OCI-LY7 (cell line): Measurements from ENCODE around the gene SLC18A3. TPM values are rescaled to one million over a fixed set of nuclear protein-coding genes. Genes with fewer than 3 reads are reported as not detected.

ENCODE experiments used
- BruUV-seq: library from RNA; stranded (reverse); fragments of 400-500 nt; replicated peaks from 2 replicates; lab custom pipeline; 2021; lab: Mats Ljungman, UMichigan
- CTCF ChIA-PET: fragments of 300-600 bp; sonication (Branson Sonifier 250); formaldehyde crosslinking; loops from one replicate; lab custom pipeline; 2022; ENCODE audit warnings: antibody characterized with exemption; ENCODE audit not compliant: unreplicated experiment; lab: Charles Lee
- POLR2A ChIA-PET: fragments of 300-600 bp; sonication (Branson Sonifier 250); formaldehyde crosslinking; loops from one replicate; lab custom pipeline; 2022; ENCODE audit warnings: antibody characterized with exemption; lab: Charles Lee
- DNase-seq: peaks from one replicate; pipeline ENCODE4 v3.0.0-alpha.2; 2015; ENCODE audit warnings: low spot score
- H2AFZ ChIP-seq: fragments of 200-600 bp; sonication (generic), shearing (Covaris generic); 2 replicates; pipeline ENCODE4 v1.6.1; 2014; ENCODE audit warnings: mild to moderate bottlenecking, antibody characterized with exemption, low read length, moderate library complexity
- H3K27ac ChIP-seq: fragments of 200-600 bp; sonication (generic); 2 replicates; pipeline ENCODE4 v1.5.1; 2014; ENCODE audit warnings: mixed run types, low read depth, mild to moderate bottlenecking, moderate library complexity, low read length, inconsistent platforms; ENCODE audit not compliant: poor library complexity, severe bottlenecking
- H3K36me3 ChIP-seq: fragments of 200-600 bp; sonication (generic); 2 replicates; pipeline ENCODE4 v1.6.1; 2014; ENCODE audit warnings: mild to moderate bottlenecking, antibody characterized with exemption, low read length, moderate library complexity, mixed read lengths; ENCODE audit not compliant: insufficient read depth
- H3K4me1 ChIP-seq: fragments of 200-600 bp; sonication (generic); 2 replicates; pipeline ENCODE4 v1.5.1; 2014; ENCODE audit warnings: mild to moderate bottlenecking, low read length; ENCODE audit not compliant: insufficient read depth, poor library complexity, severe bottlenecking
- H3K4me2 ChIP-seq: fragments of 200-600 bp; sonication (generic); 2 replicates; pipeline ENCODE4 v1.6.1; 2014; ENCODE audit warnings: mild to moderate bottlenecking, low read length
- H3K4me3 ChIP-seq: fragments of 200-600 bp; sonication (generic); 2 replicates; pipeline ENCODE4 v1.5.1; 2014; ENCODE audit warnings: mild to moderate bottlenecking, low read depth, low read length; ENCODE audit not compliant: poor library complexity, severe bottlenecking
- H3K79me2 ChIP-seq: fragments of 200-600 bp; sonication (generic); 2 replicates; pipeline ENCODE4 v1.6.1; 2016; ENCODE audit warnings: low read depth, mild to moderate bottlenecking, low read length, moderate library complexity, mixed read lengths; ENCODE audit not compliant: insufficient read depth
- H3K9me2 ChIP-seq: fragments of 200-600 bp; sonication (generic); 2 replicates; pipeline ENCODE4 v1.6.1; 2016; ENCODE audit warnings: mild to moderate bottlenecking, low read length, mixed read lengths; ENCODE audit not compliant: insufficient read depth
- H3K9me3 ChIP-seq: fragments of 200-600 bp; sonication (generic); 2 replicates; pipeline ENCODE4 v1.6.1; 2014; ENCODE audit warnings: mild to moderate bottlenecking, mixed run types, low read length, mixed read lengths
- H4K20me1 ChIP-seq: fragments of 200-600 bp; sonication (generic); 2 replicates; pipeline ENCODE4 v1.6.1; 2014; ENCODE audit warnings: mild to moderate bottlenecking, antibody characterized with exemption, low read length, moderate library complexity, mixed read lengths; ENCODE audit not compliant: insufficient read depth
- CTCF ChIP-seq: fragments of 200-600 bp; sonication (generic); conservative IDR thresholded peaks from 2 replicates; pipeline ENCODE4 v1.5.1; 2014; ENCODE audit warnings: mild to moderate bottlenecking, antibody characterized with exemption, low read length, moderate library complexity, mixed read lengths
- EZH2phosphoT487 ChIP-seq: fragments of 200-600 bp; sonication (generic); IDR thresholded peaks from 2 replicates; pipeline ENCODE4 v1.6.1; 2018; ENCODE audit warnings: low read depth, borderline replicate concordance, mild to moderate bottlenecking, mixed run types, antibody characterized with exemption, low read length, moderate library complexity, mixed read lengths
- intact Hi-C: fragments of 100-400 bp; cut with micrococcal nuclease; formaldehyde crosslinking; loops from one replicate; pipeline ENCODE4 v1.10.0; 2022; ENCODE audit not compliant: unreplicated experiment
- total RNA-seq, 2 experiments: library from RNA; depleted of rRNA in 1 of 2; stranded (reverse); fragments of >200 nt in 1 of 2; shearing (Covaris generic) in 1 of 2; gene quantifications; 2 replicates each; pipeline ENCODE4 v1.2.3, GENCODE V29; 2014 to 2022

Gene SLC18A3
- total RNA-seq, 2 experiments from 2014 or later, result not detected

- Histone ChIP-seq H3K27ac (no peak overlapping the region), H3K36me3 (no peaks in the 10 kb centered on the region), H3K9me3 (no peaks in the 10 kb centered on the region), H3K4me3 (no peak overlapping the region), H2AFZ (no peak overlapping the region), H3K4me2 (no peak overlapping the region), H4K20me1 (no peaks in the 10 kb centered on the region), H3K9me2 (no peaks in the 10 kb centered on the region), H3K4me1 (no peaks in the 10 kb centered on the region), H3K79me2 (no peaks in the 10 kb centered on the region)
- no peak for DNase-seq
- POLR2A ChIA-PET, result no interaction called here
- CTCF ChIA-PET, result no interaction called here
- BruUV-seq, result no TSS peak
- TF ChIP-seq CTCF, result no peak
- TF ChIP-seq EZH2phosphoT487, result no peak
- intact Hi-C loops, result no loop called here
Observed at GRCh38 chr10:49643241-49644034, 33.3 kb downstream of the SLC18A3 start.

- H3K27ac ChIP-seq, result no peak overlapping the region
- H3K9me2 ChIP-seq, result no peaks in the 10 kb centered on the region
- no peaks in the 10 kb centered on the region for H3K9me3 ChIP-seq
- no peak overlapping the region for H3K4me3 ChIP-seq
- intact Hi-C loops, result no loop called here
- BruUV-seq, result no TSS peak
- H4K20me1 ChIP-seq, result no peaks in the 10 kb centered on the region
- POLR2A ChIA-PET, result no interaction called here
- H2AFZ ChIP-seq, result no peak overlapping the region
- H3K36me3 ChIP-seq, result no peaks in the 10 kb centered on the region
- no peaks in the 10 kb centered on the region for H3K4me1 ChIP-seq
- H3K4me2 ChIP-seq, result no peak overlapping the region
- DNase-seq, result no peak
- TF ChIP-seq EZH2phosphoT487 (no peak), CTCF (no peak)
- CTCF ChIA-PET, result no interaction called here
- no peaks in the 10 kb centered on the region for H3K79me2 ChIP-seq
Observed at GRCh38 chr10:49644035-49644646, 34.0 kb downstream of the SLC18A3 start.

DNA sequence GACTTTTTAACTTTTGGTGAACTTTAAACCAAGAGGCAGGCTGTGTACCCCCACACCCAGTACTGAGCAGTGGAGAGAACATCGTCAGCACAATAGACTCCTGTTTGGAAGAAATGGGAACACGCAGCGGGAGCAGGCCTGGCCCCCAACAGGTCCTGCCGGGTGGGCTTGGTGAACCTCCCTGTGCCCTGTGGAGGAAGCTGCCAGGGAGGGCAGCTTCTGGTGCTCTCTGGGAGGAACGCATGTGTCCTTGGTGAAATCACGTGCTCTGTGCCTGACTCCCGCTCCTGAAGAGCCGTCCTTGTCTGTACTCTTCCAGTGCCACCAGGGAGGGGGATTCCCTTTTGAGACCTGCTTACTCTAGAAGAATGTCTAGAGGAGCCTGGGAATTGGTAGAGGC, 35.3 kb downstream of the SLC18A3 start:
- Histone ChIP-seq H3K9me3 (no peaks in the 10 kb centered on the region), H3K36me3 (no peaks in the 10 kb centered on the region), H4K20me1 (no peaks in the 10 kb centered on the region), H3K9me2 (no peaks in the 10 kb centered on the region), H3K27ac (no peak overlapping the region), H3K4me3 (no peak overlapping the region), H3K4me1 (no peaks in the 10 kb centered on the region), H3K79me2 (no peaks in the 10 kb centered on the region), H2AFZ (no peak overlapping the region), H3K4me2 (no peak overlapping the region)
- DNase-seq, result no peak
- BruUV-seq, result no TSS peak
- ChIA-PET POLR2A (no interaction called here), CTCF (no interaction called here)
- no peak for TF ChIP-seq EZH2phosphoT487
- no peak for TF ChIP-seq CTCF
- intact Hi-C loops, result no loop called here
